H1 (cell line): ENCODE data around the gene CYP2C19. TPM values are rescaled to one million over a fixed set of nuclear protein-coding genes. Genes with fewer than 3 reads are reported as not detected.

Experiments
- CTCF ChIA-PET: fragments of 300-600 bp; sonication (Branson Sonifier 250); formaldehyde crosslinking; loops from one replicate; lab custom pipeline; 2021; ENCODE audit not compliant: partially characterized antibody; lab: Charles Lee
- POLR2A ChIA-PET: fragments of 300-600 bp; sonication (Branson Sonifier 250); formaldehyde crosslinking; loops from one replicate; lab custom pipeline; 2021; ENCODE audit warnings: inconsistent platforms; ENCODE audit not compliant: partially characterized antibody; lab: Charles Lee
- DNase-seq, 2 experiments: peaks; one replicate each; pipeline versions ENCODE4 v3.0.0 to v3.0.0-alpha.2; 2010 to 2022; ENCODE audit warnings: low spot score in 2 of 2, low read depth in 1 of 2, mixed read lengths in 1 of 2
- FAIRE-seq: peaks from 2 replicates; lab custom pipeline; 2011; peaks lifted over from hg19 to GRCh38; lab: Jason Lieb, UNC
- H2AFZ ChIP-seq: 2 replicates; pipeline ENCODE4 v1.8.1; 2012; ENCODE audit warnings: low read length, inconsistent platforms
- H2AK5ac ChIP-seq: 2 replicates; pipeline ENCODE4 v1.6.1; 2013; ENCODE audit warnings: low read depth, low read length
- H2BK120ac ChIP-seq: replicated peaks from 2 replicates; pipeline ENCODE3; 2013; ENCODE audit warnings: low read depth, low read length, inconsistent platforms
- H2BK12ac ChIP-seq: 2 replicates; pipeline ENCODE4 v1.6.1; 2013; ENCODE audit warnings: low read depth, low read length
- H2BK15ac ChIP-seq: 2 replicates; pipeline ENCODE4 v1.6.1; 2013; ENCODE audit warnings: low read length
- H2BK20ac ChIP-seq: 2 replicates; pipeline ENCODE4 v1.6.1; 2013; ENCODE audit warnings: low read length
- H2BK5ac ChIP-seq: 2 replicates; pipeline ENCODE4 v1.6.1; 2013; ENCODE audit warnings: low read depth, low read length
- H3K14ac ChIP-seq: 2 replicates; pipeline ENCODE4 v1.6.1; 2013; ENCODE audit warnings: inconsistent platforms; ENCODE audit not compliant: insufficient read length
- H3K18ac ChIP-seq: 2 replicates; pipeline ENCODE4 v1.6.1; 2013; ENCODE audit warnings: low read length; ENCODE audit errors: extremely low read depth
- H3K23ac ChIP-seq: 2 replicates; pipeline ENCODE4 v1.6.1; 2013; ENCODE audit warnings: inconsistent platforms; ENCODE audit not compliant: insufficient read length
- H3K23me2 ChIP-seq: 2 replicates; pipeline ENCODE4 v1.6.1; 2013; ENCODE audit warnings: low read depth, low read length
- H3K27ac ChIP-seq: 2 replicates; pipeline ENCODE4 v1.6.1; 2011; ENCODE audit warnings: low read depth, low read length, inconsistent platforms
- H3K27me3 ChIP-seq, 4 experiments: replicated peaks in 1 of 4; 1 replicate in 1 of 4; 2 replicates in 3 of 4; pipeline versions ENCODE4 v1.6.1 to v1.8.1; 2011 to 2013; ENCODE audit warnings: low read length in 3 of 4, mild to moderate bottlenecking in 3 of 4, inconsistent platforms in 2 of 4, mixed read lengths in 2 of 4, moderate library complexity in 1 of 4; ENCODE audit not compliant: control insufficient read depth in 3 of 4, insufficient read depth in 3 of 4; ENCODE audit errors: extremely low read depth in 1 of 4
- H3K36me3 ChIP-seq, 4 experiments: 2 replicates each; pipeline versions ENCODE4 v1.6.1 to v1.8.1; 2011 to 2013; ENCODE audit warnings: mild to moderate bottlenecking in 4 of 4, low read length in 3 of 4, moderate library complexity in 2 of 4, control low read depth in 1 of 4, inconsistent platforms in 1 of 4; ENCODE audit not compliant: insufficient read depth in 4 of 4, control insufficient read depth in 2 of 4
- H3K4ac ChIP-seq: replicated peaks from 2 replicates; pipeline ENCODE3; 2013; ENCODE audit warnings: low read length, low read depth, mixed read lengths, inconsistent platforms; ENCODE audit not compliant: insufficient read length
- H3K4me1 ChIP-seq, 4 experiments: replicated peaks in 1 of 4; 1 replicate in 1 of 4; 2 replicates in 3 of 4; pipeline versions ENCODE4 v1.6.1 to v1.8.1; 2011 to 2013; ENCODE audit warnings: low read length in 3 of 4, inconsistent platforms in 2 of 4, mixed read lengths in 1 of 4; ENCODE audit not compliant: insufficient read depth in 4 of 4, control insufficient read depth in 3 of 4
- H3K4me2 ChIP-seq, 2 experiments: 2 replicates each; pipeline versions ENCODE4 v1.6.1 to v1.8.1; 2011 to 2013; ENCODE audit warnings: low read depth in 2 of 2, low read length in 2 of 2, control low read depth in 1 of 2, inconsistent platforms in 1 of 2, mild to moderate bottlenecking in 1 of 2; ENCODE audit not compliant: insufficient read depth in 1 of 2
- H3K4me3 ChIP-seq, 4 experiments: fragments of 200-600, 300-600 bp in 1 of 4; sonication (generic), shearing (Covaris generic), sonication (Bioruptor Twin) in 1 of 4; 2 replicates each; pipeline versions ENCODE4 v1.5.1 to v1.8.1; 2011 to 2016; ENCODE audit warnings: low read length in 4 of 4, low read depth in 3 of 4, control low read depth in 2 of 4, inconsistent platforms in 2 of 4, mild to moderate bottlenecking in 2 of 4, mixed read lengths in 1 of 4, moderate library complexity in 1 of 4; ENCODE audit not compliant: insufficient read depth in 2 of 4; ENCODE audit errors: extremely low read depth in 1 of 4
- H3K56ac ChIP-seq: replicated peaks from 2 replicates; pipeline ENCODE3; 2013; ENCODE audit warnings: low read depth, mild to moderate bottlenecking, mixed read lengths, low read length, inconsistent platforms; ENCODE audit not compliant: insufficient read length
- H3K79me1 ChIP-seq: 2 replicates; pipeline ENCODE4 v1.6.1; 2013; ENCODE audit warnings: low read depth, low read length, control low read depth
- H3K79me2 ChIP-seq, 2 experiments: 2 replicates each; pipeline versions ENCODE4 v1.6.1 to v1.8.1; 2012 to 2013; ENCODE audit warnings: low read length in 2 of 2, mild to moderate bottlenecking in 2 of 2, inconsistent platforms in 1 of 2; ENCODE audit not compliant: insufficient read depth in 2 of 2, control insufficient read depth in 1 of 2
- H3K9ac ChIP-seq, 4 experiments: replicated peaks in 1 of 4; 1 replicate in 1 of 4; 2 replicates in 3 of 4; pipeline versions ENCODE4 v1.6.1 to v1.8.1; 2011 to 2013; ENCODE audit warnings: low read depth in 3 of 4, low read length in 3 of 4, control low read depth in 2 of 4, mild to moderate bottlenecking in 2 of 4, moderate library complexity in 2 of 4, inconsistent platforms in 1 of 4; ENCODE audit errors: extremely low read depth in 1 of 4
- H3K9me3 ChIP-seq, 2 experiments: 2 replicates each; pipeline versions ENCODE4 v1.6.1 to v1.8.1; 2012 to 2013; ENCODE audit warnings: mild to moderate bottlenecking in 2 of 2, moderate library complexity in 2 of 2, control low read depth in 1 of 2, inconsistent platforms in 1 of 2, low read depth in 1 of 2, low read length in 1 of 2, mixed read lengths in 1 of 2; ENCODE audit not compliant: insufficient read depth in 2 of 2
- H4K20me1 ChIP-seq, 2 experiments: replicated peaks in 1 of 2; 2 replicates each; pipeline versions ENCODE3 to v1.8.1; 2011 to 2013; ENCODE audit warnings: inconsistent platforms in 2 of 2, low read length in 2 of 2, mild to moderate bottlenecking in 1 of 2; ENCODE audit not compliant: insufficient read depth in 2 of 2, control insufficient read depth in 1 of 2
- H4K5ac ChIP-seq: 2 replicates; pipeline ENCODE4 v1.6.1; 2013; ENCODE audit warnings: low read length, low read depth, mixed read lengths, inconsistent platforms; ENCODE audit not compliant: insufficient read length
- H4K8ac ChIP-seq: 2 replicates; pipeline ENCODE4 v1.8.0; 2013; ENCODE audit warnings: mild to moderate bottlenecking, moderate library complexity, low read length, inconsistent platforms; ENCODE audit not compliant: insufficient read depth; ENCODE audit errors: extremely low read depth
- H4K91ac ChIP-seq: replicated peaks from 2 replicates; pipeline ENCODE3; 2013; ENCODE audit warnings: low read length, mixed read lengths, inconsistent platforms; ENCODE audit not compliant: insufficient read length
- CBX8 ChIP-seq: fragments of 300-800, 300-1000 bp; sonication (generic); IDR thresholded peaks from 2 replicates; pipeline ENCODE4 v1.7.1; 2016; ENCODE audit warnings: low read depth, low read length, borderline replicate concordance
- EGR1 ChIP-seq: IDR thresholded peaks from 2 replicates; pipeline ENCODE4 v1.6.1; 2011; ENCODE audit warnings: low read depth, low read length, borderline replicate concordance
- HDAC2 ChIP-seq, 2 experiments: fragments of 300-600 bp in 1 of 2; sonication (generic) in 1 of 2; IDR thresholded peaks; 2 replicates each; pipeline ENCODE4 v1.6.1; 2011 to 2012; ENCODE audit warnings: low read depth in 2 of 2, low read length in 2 of 2, mild to moderate bottlenecking in 2 of 2, moderate library complexity in 2 of 2, borderline replicate concordance in 1 of 2, inconsistent platforms in 1 of 2
- KDM4A ChIP-seq: IDR thresholded peaks from one replicate; pipeline ENCODE4 v1.7.1; 2012; ENCODE audit warnings: low read depth, mild to moderate bottlenecking, moderate library complexity, low read length, inconsistent platforms; ENCODE audit not compliant: severe bottlenecking
- POLR2AphosphoS5 ChIP-seq: IDR thresholded peaks from 2 replicates; pipeline ENCODE4 v1.6.1; 2011; ENCODE audit warnings: low read depth, low read length
- RAD21 ChIP-seq, 2 experiments: IDR thresholded peaks in 1 of 2; conservative IDR thresholded peaks in 1 of 2; 2 replicates each; pipeline ENCODE4 v1.6.1; 2011; ENCODE audit warnings: low read depth in 2 of 2, low read length in 2 of 2, improper control_type of control experiment in 1 of 2, inconsistent platforms in 1 of 2, mild to moderate bottlenecking in 1 of 2, moderate library complexity in 1 of 2
- SAP30 ChIP-seq: fragments of 300-600 bp; sonication (generic); IDR thresholded peaks from 2 replicates; pipeline ENCODE4 v1.7.1; 2012; ENCODE audit warnings: low read length, moderate library complexity, mild to moderate bottlenecking, inconsistent platforms; ENCODE audit not compliant: insufficient read depth, insufficient replicate concordance
- TAF7 ChIP-seq: optimal IDR thresholded peaks from 2 replicates; pipeline ENCODE3; 2011; ENCODE audit warnings: low read depth, mild to moderate bottlenecking, inconsistent platforms, low read length, moderate library complexity, borderline replicate concordance
- USF2 ChIP-seq: IDR thresholded peaks from 2 replicates; pipeline ENCODE4 v1.6.1; 2011; ENCODE audit warnings: low read length, improper control_type of control experiment
- WGBS, 2 experiments: shearing (Covaris generic) in 1 of 2; methylation state at CpG; one replicate each; pipeline versions ENCODE4 v1.1.6 to v1.1.7; 2013 to 2015; ENCODE audit warnings: low lambda C conversion rate in 2 of 2, mixed read lengths in 2 of 2, inconsistent platforms in 1 of 2, low coverage in 1 of 2, missing lambda C conversion rate in 1 of 2; ENCODE audit not compliant: insufficient replicate concordance in 2 of 2, insufficient coverage in 1 of 2, insufficient read length in 1 of 2; ENCODE audit errors: extremely low coverage in 1 of 2, missing lambda C conversion rate in 1 of 2; 5-methylcytosine and 5-hydroxymethylcytosine counted together
- polyA plus RNA-seq, 7 experiments: library from polyadenylated mRNA; depleted of rRNA in 3 of 7; stranded (reverse) in 5 of 7; unstranded in 2 of 7; fragments of >200 nt in 5 of 7; fragments of 200-250 nt in 2 of 7; gene quantifications; 1 replicate in 5 of 7; 2 replicates in 1 of 7; 4 replicates in 1 of 7; pipeline versions ENCODE4 v1.2.1 to v1.2.3, GENCODE V29; 2011 to 2013; ENCODE audit warnings: missing spikeins in 2 of 7, mixed read lengths in 2 of 7
- total RNA-seq: library from RNA; stranded (reverse); fragmentation: NEBNext Ultra II Directional; extraction: Animal tissue kit (Norgen Biotek cat#: 25700); gene quantifications from 2 replicates; pipeline ENCODE4 v1.2.1, GENCODE V29; 2021

The CYP2C19 gene
- total and polyA plus RNA-seq, 2 of the 8 experiments (the other 6 are each of a cell fraction or from before 2014, with no cell fraction given), result not detected

DNA sequence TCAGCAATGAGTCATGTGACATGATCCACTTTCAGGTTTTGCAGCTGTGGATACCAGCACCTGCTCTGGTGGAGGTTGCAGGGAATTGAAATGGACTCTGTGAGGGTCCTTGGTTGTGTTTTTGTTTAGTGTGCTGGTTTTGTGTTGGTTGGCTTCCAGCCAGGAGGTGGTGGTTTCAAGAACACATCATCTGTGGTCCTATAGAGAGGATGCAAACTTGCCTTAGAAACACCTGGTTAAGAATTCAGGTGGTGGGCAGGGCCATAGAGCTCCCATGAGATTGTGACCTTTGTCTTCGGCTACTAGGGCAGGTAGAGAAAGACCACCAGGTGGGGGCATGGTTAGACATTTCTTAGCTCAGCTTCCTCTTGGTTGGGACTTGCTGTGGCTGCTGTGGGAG lies 116.7 kb downstream of the CYP2C19 start:
- no peak overlapping the region for H2BK20ac ChIP-seq
- FAIRE-seq (no peak), DNase-seq (no peak)
- no peak overlapping the region for H4K8ac ChIP-seq
- no peaks in the 10 kb centered on the region for H3K36me3 ChIP-seq
- no peak overlapping the region for H3K4ac ChIP-seq
- H3K18ac ChIP-seq, result no peak overlapping the region
- no peak overlapping the region for H3K9ac ChIP-seq
- no peak overlapping the region for H2BK5ac ChIP-seq
- no peaks in the 10 kb centered on the region for H3K79me1 ChIP-seq
- no peaks in the 10 kb centered on the region; a peak in 1 of 7 replicates for H3K4me1 ChIP-seq
- H3K4me2 ChIP-seq, result no peak overlapping the region
- H3K79me2 ChIP-seq, result no peaks in the 10 kb centered on the region
- no peak overlapping the region for H2AFZ ChIP-seq
- H2BK15ac ChIP-seq, result no peak overlapping the region
- no peak overlapping the region for H4K91ac ChIP-seq
- no peak overlapping the region for H3K23ac ChIP-seq
- H3K14ac ChIP-seq, result no peak overlapping the region
- no peak overlapping the region for H4K5ac ChIP-seq
- 79% methylated on average over 1 of the region's 1 CpG; no CpG with 5 or more reads in 1 of the 2 experiments for WGBS, 2 experiments
- CTCF ChIA-PET, result interaction anchor here (1.8 kb wide), 1 partner anchor 11 kb away, joined by 10 read pairs; no protein-coding TSS in a partner anchor
- POLR2A ChIA-PET, result no interaction called here
- TF ChIP-seq SAP30 (no peak), CBX8 (no peak), TAF7 (no peak), HDAC2 (IDR thresholded peaks at IDR 0.05; ENCODE audit: borderline replicate concordance in 1 of 2, low read depth in 2 of 2, low read length in 2 of 2) (no peak), EGR1 (no peak), KDM4A (no peak), RAD21 (IDR thresholded peaks at IDR 0.05 in 1 of 2, conservative IDR thresholded peaks at IDR 0.05 in 1 of 2; ENCODE audit: low read depth in 2 of 2, low read length in 2 of 2) (no peak), USF2 (no peak), POLR2AphosphoS5 (no peak)
- H3K56ac ChIP-seq, result no peak overlapping the region
- no peak overlapping the region for H3K27ac ChIP-seq
- no peak overlapping the region for H2AK5ac ChIP-seq
- H3K27me3 ChIP-seq, result no peaks in the 10 kb centered on the region
- H2BK12ac ChIP-seq, result no peak overlapping the region
- no peak overlapping the region for H3K4me3 ChIP-seq
- H2BK120ac ChIP-seq, result no peak overlapping the region
- H4K20me1 ChIP-seq, result no peaks in the 10 kb centered on the region
- H3K9me3 ChIP-seq, result no peaks in the 10 kb centered on the region
- no peaks in the 10 kb centered on the region for H3K23me2 ChIP-seq
